PFSK-1 (cell line): ENCODE results near the gene SALL2.

Experiments
- FOXP2 ChIP-seq: optimal IDR thresholded peaks from 2 replicates; pipeline ENCODE3; 2011; ENCODE audit warnings: borderline replicate concordance, control low read depth, inconsistent platforms; ENCODE audit not compliant: insufficient read depth; ENCODE audit errors: extremely low read length, extremely low read depth
- POLR2AphosphoS5 ChIP-seq: IDR thresholded peaks from 2 replicates; pipeline ENCODE4 v1.6.1; 2012; ENCODE audit warnings: low read depth, mild to moderate bottlenecking, control low read depth, low read length, moderate library complexity
- REST ChIP-seq, 2 experiments: IDR thresholded peaks; 2 replicates each; pipeline versions ENCODE4 v1.6.1 to v1.8.0; 2011 to 2012; ENCODE audit warnings: low read depth in 2 of 2, low read length in 2 of 2, control low read depth in 1 of 2, inconsistent platforms in 1 of 2, mild to moderate bottlenecking in 1 of 2, moderate library complexity in 1 of 2; ENCODE audit not compliant: insufficient read depth in 1 of 2
- SIN3A ChIP-seq: IDR thresholded peaks from 2 replicates; pipeline ENCODE4 v1.6.1; 2012; ENCODE audit warnings: mild to moderate bottlenecking, low read length, moderate library complexity, borderline replicate concordance; ENCODE audit not compliant: insufficient read depth
- TAF1 ChIP-seq: IDR thresholded peaks from 2 replicates; pipeline ENCODE4 v1.6.1; 2012; ENCODE audit warnings: low read length, control low read depth, borderline replicate concordance; ENCODE audit not compliant: insufficient read depth

GRCh38 chr14:21537090-21537424, 10.9 kb upstream of the SALL2 start:
- TF ChIP-seq POLR2AphosphoS5: no peak
- no peak for TF ChIP-seq REST (IDR thresholded peaks at IDR 0.05; ENCODE audit: insufficient read depth in 1 of 2, low read depth in 2 of 2, low read length in 2 of 2)
- TF ChIP-seq TAF1: no peak
- no peak for TF ChIP-seq SIN3A
- TF ChIP-seq FOXP2: no peak
